ENCODE results near the gene ECE1.
A peak's percentile ranks its signal among the peaks of the same experiment; 100 is the strongest.
"Not testable (repeated sequence)": the region's sequence is repeated elsewhere in the genome, so short reads cannot be mapped to it uniquely, and the experiment has no call there.

Gene ECE1

DNA sequence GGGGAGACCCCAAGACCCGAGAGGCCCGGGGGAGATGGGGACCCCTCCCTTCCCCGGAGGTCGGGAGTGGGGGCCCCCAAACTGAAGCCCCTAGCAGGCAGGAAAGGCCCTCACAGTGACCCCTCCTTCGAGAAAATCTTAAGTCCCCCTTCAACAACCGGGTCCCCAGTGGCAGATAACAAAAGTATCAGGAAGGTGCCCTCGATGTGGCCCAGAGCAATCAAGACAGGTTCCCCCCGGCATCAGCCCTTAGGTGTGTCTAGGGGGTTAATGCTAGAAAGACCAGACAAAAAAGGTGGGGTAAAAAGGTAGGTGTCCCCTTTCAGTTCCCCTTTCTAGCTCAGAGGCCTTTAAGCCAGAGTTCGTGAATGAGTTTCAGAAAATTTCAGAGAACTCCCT lies 282 bp upstream of the ECE1 start:
- H3K27ac ChIP-seq: peak overlapping the region; percentile 64 to 79
- peak; percentile 67 for DNase-seq (ENCODE audit: low spot score)
- peak overlapping the region; percentile 70 for H3K4me3 ChIP-seq
- TF ChIP-seq, protein P1, sequence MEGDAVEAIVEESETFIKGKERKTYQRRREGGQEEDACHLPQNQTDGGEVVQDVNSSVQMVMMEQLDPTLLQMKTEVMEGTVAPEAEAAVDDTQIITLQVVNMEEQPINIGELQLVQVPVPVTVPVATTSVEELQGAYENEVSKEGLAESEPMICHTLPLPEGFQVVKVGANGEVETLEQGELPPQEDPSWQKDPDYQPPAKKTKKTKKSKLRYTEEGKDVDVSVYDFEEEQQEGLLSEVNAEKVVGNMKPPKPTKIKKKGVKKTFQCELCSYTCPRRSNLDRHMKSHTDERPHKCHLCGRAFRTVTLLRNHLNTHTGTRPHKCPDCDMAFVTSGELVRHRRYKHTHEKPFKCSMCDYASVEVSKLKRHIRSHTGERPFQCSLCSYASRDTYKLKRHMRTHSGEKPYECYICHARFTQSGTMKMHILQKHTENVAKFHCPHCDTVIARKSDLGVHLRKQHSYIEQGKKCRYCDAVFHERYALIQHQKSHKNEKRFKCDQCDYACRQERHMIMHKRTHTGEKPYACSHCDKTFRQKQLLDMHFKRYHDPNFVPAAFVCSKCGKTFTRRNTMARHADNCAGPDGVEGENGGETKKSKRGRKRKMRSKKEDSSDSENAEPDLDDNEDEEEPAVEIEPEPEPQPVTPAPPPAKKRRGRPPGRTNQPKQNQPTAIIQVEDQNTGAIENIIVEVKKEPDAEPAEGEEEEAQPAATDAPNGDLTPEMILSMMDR (IDR thresholded peaks at IDR 0.05): no peak

DNA sequence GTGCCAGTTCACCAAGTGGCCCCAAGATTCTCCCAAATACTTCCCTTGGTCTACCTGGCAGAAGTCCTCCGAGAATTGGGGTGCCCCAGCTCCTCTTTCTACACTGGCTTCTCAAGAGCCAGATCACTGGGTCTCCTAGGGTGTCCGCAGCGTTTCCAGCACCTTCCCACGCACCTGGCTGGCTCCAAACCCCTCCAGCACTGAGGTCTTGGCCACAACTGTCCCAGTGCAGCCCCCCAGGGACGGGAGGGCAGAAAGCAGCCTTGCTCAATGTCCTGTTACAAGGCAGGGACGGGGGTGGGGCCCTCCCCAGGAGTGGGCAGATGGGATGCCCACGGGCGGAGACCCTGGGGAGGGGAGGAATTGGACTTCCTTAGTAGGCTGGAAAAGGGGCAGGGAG lies 1.1 kb downstream of the ECE1 start:
- DNase-seq (ENCODE audit: low spot score): peak; percentile 78
- Histone ChIP-seq H3K4me3 (peak overlapping the region; percentile 70), H3K27ac (peak overlapping the region; percentile 64 to 79)
- TF ChIP-seq, protein P1 (IDR thresholded peaks at IDR 0.05): no peak

DNA sequence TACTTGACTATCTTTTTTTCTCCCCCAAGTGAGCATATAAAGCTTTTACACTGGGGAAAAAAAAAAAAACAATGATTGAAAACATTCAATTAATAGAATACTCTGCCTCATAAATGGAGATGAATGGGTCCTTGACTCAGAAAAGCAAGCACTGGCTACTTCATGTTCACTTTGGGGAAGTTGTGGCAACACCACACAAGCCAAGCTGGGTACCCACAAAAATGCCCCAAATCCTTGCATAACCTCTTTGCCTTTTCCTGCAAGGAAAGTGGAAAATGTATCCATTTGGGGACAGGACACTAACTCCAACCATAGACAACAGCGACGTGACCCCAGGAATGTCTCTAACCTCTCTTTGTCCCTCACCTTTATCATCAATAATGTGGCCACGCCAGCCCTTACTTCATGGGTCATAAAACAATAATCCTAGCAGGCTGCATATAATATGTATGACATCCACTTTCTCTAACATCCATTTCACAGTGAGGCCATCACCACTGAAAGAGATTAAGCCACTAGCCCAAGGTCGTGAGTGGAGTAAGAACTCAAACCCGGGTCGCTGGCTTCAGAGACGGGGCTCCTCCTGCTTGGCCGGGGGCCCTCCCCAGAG lies 2.3 kb downstream of the ECE1 start:
- TF ChIP-seq, protein P1 (IDR thresholded peaks at IDR 0.05): no peak
- Histone ChIP-seq H3K27ac (peak overlapping the region in 1 of 2 donors; percentile 79), H3K4me3 (no peak overlapping the region)
- DNase-seq (ENCODE audit: low spot score): no peak

DNA sequence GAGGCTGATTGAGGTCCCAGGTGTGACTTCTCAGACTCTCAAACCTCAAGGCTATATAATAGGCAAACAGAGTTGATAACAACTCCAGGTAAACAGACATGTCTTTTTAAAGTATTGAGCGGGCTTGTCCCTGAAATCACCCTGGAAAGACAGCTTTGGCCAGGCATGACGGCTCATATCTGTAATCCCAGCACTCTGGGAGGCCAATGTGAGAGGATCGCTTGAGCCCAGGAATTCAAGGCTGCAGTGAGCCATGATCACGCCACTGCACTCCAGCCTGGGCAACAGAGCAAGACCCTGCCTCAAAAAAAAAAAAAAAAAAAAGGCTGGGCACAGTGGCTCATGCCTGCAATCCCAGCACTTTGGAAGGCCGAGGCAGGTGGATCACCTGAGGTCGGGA lies 4.9 kb downstream of the ECE1 start:
- peak overlapping the region; percentile 27 to 68 for H3K27ac ChIP-seq
- DNase-seq (ENCODE audit: low spot score); H3K4me3 ChIP-seq: not testable (repeated sequence)

DNA sequence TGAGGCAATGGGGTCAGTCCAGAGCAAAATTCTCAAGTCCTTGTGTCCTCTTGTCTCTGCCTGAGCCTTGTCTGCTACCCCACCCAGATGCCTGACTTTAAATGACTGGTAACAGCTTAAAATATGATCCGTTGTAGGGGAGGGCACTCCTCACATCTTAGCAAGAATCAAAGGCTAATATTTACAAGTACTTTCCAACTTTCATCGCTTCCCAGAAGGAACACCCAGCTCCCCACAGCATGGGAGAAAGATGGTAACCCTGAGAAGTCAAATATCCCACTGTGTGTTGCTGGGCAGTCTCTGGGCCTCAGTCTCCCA lies 5.2 kb downstream of the ECE1 start:
- Histone ChIP-seq H3K4me3 (no peak overlapping the region), H3K27ac (peak overlapping the region; percentile 27 to 68)
- TF ChIP-seq, protein P1 (IDR thresholded peaks at IDR 0.05): no peak
- peak; percentile 69 for DNase-seq (ENCODE audit: low spot score)

DNA sequence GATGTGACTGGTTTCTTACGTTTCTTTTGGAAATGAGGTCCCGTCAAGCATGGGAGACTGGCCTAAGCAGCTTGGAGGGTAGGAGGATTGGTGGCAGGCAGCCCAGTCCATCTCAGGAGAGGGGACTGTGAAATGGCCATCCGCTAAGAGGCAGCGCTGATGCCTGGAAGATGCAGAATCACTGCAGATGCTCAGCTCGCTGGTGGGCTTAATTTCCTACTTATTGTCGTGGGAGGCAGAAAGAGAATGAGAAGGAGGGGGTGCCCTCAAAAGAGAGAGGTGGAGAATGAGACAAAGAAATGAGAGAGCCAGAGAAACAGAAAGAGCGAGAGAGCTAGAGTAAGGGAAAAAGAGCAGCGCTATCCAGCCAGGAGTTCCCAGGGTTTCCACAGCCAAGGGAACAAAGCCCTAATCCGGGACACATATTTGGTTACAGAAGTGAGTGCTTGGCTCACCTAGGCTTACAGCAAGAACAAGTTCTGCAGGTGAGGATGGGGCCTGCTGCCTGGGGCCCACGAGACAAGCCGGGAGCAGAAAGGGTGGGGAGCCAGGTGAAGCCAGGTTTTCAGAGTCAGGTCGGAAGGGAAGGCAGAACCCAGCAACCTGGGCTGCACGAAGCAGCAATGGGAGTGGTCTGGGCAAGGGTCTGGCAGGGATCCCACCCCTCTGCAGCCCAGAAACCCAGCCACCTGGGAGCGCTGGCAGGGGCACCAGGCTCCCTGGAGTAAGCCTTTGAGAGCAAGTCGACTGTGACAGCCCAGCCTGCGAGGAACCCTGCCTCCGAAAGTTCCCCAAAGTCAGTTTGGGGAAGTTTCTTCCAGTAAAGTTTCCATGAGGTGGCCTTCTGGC lies 5.8 kb downstream of the ECE1 start:
- DNase-seq (ENCODE audit: low spot score): no peak
- Histone ChIP-seq H3K27ac (peak overlapping the region in 1 of 2 donors; percentile 68), H3K4me3 (no peak overlapping the region)
- TF ChIP-seq, protein P1 (IDR thresholded peaks at IDR 0.05): no peak

DNA sequence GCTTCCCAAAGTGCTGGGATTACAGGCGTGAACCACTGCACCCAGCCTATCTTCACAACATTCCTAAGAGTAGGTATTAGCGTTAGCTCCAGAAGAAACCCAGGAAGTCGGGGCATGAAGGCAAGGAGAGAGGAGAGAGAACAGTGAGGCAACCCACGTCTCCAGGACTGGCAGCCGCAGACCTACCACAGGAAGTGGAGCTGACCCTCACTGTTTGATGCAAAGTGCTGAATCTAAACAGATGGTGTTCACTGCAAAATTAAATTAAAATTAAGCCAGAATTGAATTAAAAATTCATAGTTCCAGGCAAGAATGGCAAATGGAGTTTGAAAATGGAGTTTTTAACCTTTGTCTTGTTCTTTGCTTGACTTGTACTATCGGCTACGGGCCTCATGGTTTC lies 6.7 kb downstream of the ECE1 start:
- no peak for DNase-seq (ENCODE audit: low spot score)
- TF ChIP-seq, protein P1 (IDR thresholded peaks at IDR 0.05): no peak
- no peak overlapping the region for H3K27ac ChIP-seq
- H3K4me3 ChIP-seq: no peak overlapping the region

DNA sequence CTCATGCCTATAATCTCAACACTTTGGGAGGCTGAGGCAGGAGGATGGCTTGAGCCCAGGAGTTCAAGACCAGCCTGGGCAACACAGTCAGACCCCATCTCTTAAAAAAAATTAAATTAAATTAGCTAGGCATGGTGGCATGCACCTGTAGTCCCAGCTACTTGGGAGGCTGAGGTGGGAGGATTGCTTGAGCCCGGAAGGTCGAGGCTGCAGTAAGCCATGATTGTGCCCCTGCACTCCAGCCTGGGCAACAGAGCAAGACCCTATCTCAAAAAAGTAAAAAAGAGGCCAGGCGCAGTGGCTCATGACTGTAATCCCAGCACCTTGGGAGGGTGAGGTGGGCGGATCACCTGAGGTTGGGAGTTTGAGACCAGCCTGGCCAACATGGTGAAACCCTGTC lies 8.2 kb downstream of the ECE1 start:
- H3K27ac ChIP-seq: peak overlapping the region in 1 of 2 donors; percentile 90
- not testable (repeated sequence) for H3K4me3 ChIP-seq; DNase-seq (ENCODE audit: low spot score)
